Breast epithelium (tissue), 3 donors: Measurements from ENCODE around the gene SPIRE1.

ENCODE experiments used
- POLR2A ChIP-seq: fragments of 450-650 bp; IDR thresholded peaks from one replicate; pipeline ENCODE4 v1.6.1; 2016; ENCODE audit warnings: antibody characterized with exemption, mild to moderate bottlenecking, moderate library complexity
- TF ChIP-seq, protein P1 (sequence below), 3 donors: fragments of 450-650 bp; IDR thresholded peaks; one replicate each; pipeline ENCODE4 v1.5.1; 2016 to 2017; ENCODE audit warnings: antibody characterized with exemption in 3 of 3, mild to moderate bottlenecking in 3 of 3, moderate library complexity in 3 of 3

DNA sequence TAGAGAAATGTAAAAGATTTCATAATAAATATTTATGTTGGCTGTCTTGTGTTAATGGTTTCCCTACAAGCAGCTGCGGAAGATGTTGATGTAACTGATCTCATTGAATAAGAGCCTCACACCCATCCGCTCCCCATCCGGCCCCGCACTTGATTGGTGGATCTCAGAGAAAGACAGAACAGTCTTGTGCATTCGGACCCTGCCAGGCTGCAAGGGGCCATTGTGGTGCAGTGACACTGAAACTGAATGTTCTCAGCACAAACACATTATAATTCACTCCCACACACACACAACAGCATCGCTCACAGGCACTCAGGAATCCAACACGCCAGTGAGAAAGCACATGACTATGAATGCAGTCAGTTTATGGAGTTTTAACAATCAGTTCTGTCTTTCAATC, 202.4 kb downstream of the SPIRE1 start:
- TF ChIP-seq, protein P1, sequence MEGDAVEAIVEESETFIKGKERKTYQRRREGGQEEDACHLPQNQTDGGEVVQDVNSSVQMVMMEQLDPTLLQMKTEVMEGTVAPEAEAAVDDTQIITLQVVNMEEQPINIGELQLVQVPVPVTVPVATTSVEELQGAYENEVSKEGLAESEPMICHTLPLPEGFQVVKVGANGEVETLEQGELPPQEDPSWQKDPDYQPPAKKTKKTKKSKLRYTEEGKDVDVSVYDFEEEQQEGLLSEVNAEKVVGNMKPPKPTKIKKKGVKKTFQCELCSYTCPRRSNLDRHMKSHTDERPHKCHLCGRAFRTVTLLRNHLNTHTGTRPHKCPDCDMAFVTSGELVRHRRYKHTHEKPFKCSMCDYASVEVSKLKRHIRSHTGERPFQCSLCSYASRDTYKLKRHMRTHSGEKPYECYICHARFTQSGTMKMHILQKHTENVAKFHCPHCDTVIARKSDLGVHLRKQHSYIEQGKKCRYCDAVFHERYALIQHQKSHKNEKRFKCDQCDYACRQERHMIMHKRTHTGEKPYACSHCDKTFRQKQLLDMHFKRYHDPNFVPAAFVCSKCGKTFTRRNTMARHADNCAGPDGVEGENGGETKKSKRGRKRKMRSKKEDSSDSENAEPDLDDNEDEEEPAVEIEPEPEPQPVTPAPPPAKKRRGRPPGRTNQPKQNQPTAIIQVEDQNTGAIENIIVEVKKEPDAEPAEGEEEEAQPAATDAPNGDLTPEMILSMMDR (IDR thresholded peaks at IDR 0.05), result no peak
- TF ChIP-seq POLR2A, result no peak
